ENCODE measurements around the gene RNF145. TPM values are rescaled to one million over a fixed set of nuclear protein-coding genes. Genes with fewer than 3 reads are reported as not detected.
A peak's percentile ranks its signal among the peaks of the same experiment; 100 is the strongest.
"Not testable (repeated sequence)": the region's sequence is repeated elsewhere in the genome, so short reads cannot be mapped to it uniquely, and the experiment has no call there.

RNF145 gene
- total RNA-seq, 1 donor from 2014 or later, result 46.7 TPM

GRCh38 chr5:159240301-159240870 lies 31.0 kb upstream of the RNF145 start:
- Histone ChIP-seq H3K27me3 (ENCODE audit: control insufficient read depth, insufficient read depth, low read length) (no peaks in the 10 kb centered on the region), H3K36me3 (ENCODE audit: control insufficient read depth, insufficient read depth, low read length) (no peaks in the 10 kb centered on the region), H3K4me3 (ENCODE audit: low read depth, low read length) (no peak overlapping the region)
- peak; percentile 18 for DNase-seq (ENCODE audit: low read depth)
- TF ChIP-seq CTCF (IDR thresholded peaks at IDR 0.05; ENCODE audit: insufficient read depth, low read length, poor library complexity, severe bottlenecking), result no peak

GRCh38 chr5:159235871-159236520 lies 26.6 kb upstream of the RNF145 start:
- DNase-seq (ENCODE audit: low read depth); H3K36me3 ChIP-seq (ENCODE audit: control insufficient read depth, insufficient read depth, low read length); H3K27me3 ChIP-seq (ENCODE audit: control insufficient read depth, insufficient read depth, low read length); H3K4me3 ChIP-seq (ENCODE audit: low read depth, low read length): not testable (repeated sequence)

- TF ChIP-seq CTCF (IDR thresholded peaks at IDR 0.05; ENCODE audit: insufficient read depth, low read length, poor library complexity, severe bottlenecking), result no peak
- no peaks in the 10 kb centered on the region for H3K36me3 ChIP-seq (ENCODE audit: control insufficient read depth, insufficient read depth, low read length)
- no peak overlapping the region for H3K4me3 ChIP-seq (ENCODE audit: low read depth, low read length)
- DNase-seq (ENCODE audit: low read depth), result no peak
- H3K27me3 ChIP-seq (ENCODE audit: control insufficient read depth, insufficient read depth, low read length), result no peaks in the 10 kb centered on the region
Measured at GRCh38 chr5:159231167-159231566, 21.8 kb upstream of the RNF145 start.

GRCh38 chr5:159230657-159231056 lies 21.3 kb upstream of the RNF145 start:
- no peaks in the 10 kb centered on the region for H3K27me3 ChIP-seq (ENCODE audit: control insufficient read depth, insufficient read depth, low read length)
- DNase-seq (ENCODE audit: low read depth), result no peak
- no peaks in the 10 kb centered on the region for H3K36me3 ChIP-seq (ENCODE audit: control insufficient read depth, insufficient read depth, low read length)
- H3K4me3 ChIP-seq (ENCODE audit: low read depth, low read length), result no peak overlapping the region
- TF ChIP-seq CTCF (IDR thresholded peaks at IDR 0.05; ENCODE audit: insufficient read depth, low read length, poor library complexity, severe bottlenecking), result no peak

- H3K4me3 ChIP-seq (ENCODE audit: low read depth, low read length); DNase-seq (ENCODE audit: low read depth); H3K27me3 ChIP-seq (ENCODE audit: control insufficient read depth, insufficient read depth, low read length); H3K36me3 ChIP-seq (ENCODE audit: control insufficient read depth, insufficient read depth, low read length): not testable (repeated sequence)
Measured at GRCh38 chr5:159228097-159228496, 18.7 kb upstream of the RNF145 start.

GRCh38 chr5:159227452-159227851 lies 18.1 kb upstream of the RNF145 start:
- Histone ChIP-seq H3K27me3 (ENCODE audit: control insufficient read depth, insufficient read depth, low read length) (no peaks in the 10 kb centered on the region), H3K36me3 (ENCODE audit: control insufficient read depth, insufficient read depth, low read length) (no peaks in the 10 kb centered on the region), H3K4me3 (ENCODE audit: low read depth, low read length) (no peak overlapping the region)
- no peak for DNase-seq (ENCODE audit: low read depth)
- TF ChIP-seq CTCF (IDR thresholded peaks at IDR 0.05; ENCODE audit: insufficient read depth, low read length, poor library complexity, severe bottlenecking), result no peak

- Histone ChIP-seq H3K4me3 (ENCODE audit: low read depth, low read length) (no peak overlapping the region), H3K36me3 (ENCODE audit: control insufficient read depth, insufficient read depth, low read length) (no peaks in the 10 kb centered on the region), H3K27me3 (ENCODE audit: control insufficient read depth, insufficient read depth, low read length) (no peaks in the 10 kb centered on the region)
- no peak for DNase-seq (ENCODE audit: low read depth)
- TF ChIP-seq CTCF (IDR thresholded peaks at IDR 0.05; ENCODE audit: insufficient read depth, low read length, poor library complexity, severe bottlenecking), result no peak
Measured at GRCh38 chr5:159226451-159226850, 17.1 kb upstream of the RNF145 start.
